Natural killer cell (primary cell): Measurements from ENCODE around the gene KMT2B. TPM values are rescaled to one million over a fixed set of nuclear protein-coding genes. Genes with fewer than 3 reads are reported as not detected.
"Not testable (repeated sequence)": the region's sequence is repeated elsewhere in the genome, so short reads cannot be mapped to it uniquely, and the experiment has no call there.

ENCODE experiments used
- ATAC-seq, 3 donors: fragments of 150-1000 bp in 2 of 3; fragments of 200-7000 bp in 1 of 3; cut with Tn5 transposase; 1 replicate in 1 of 3; 2 replicates in 2 of 3; pipeline ENCODE4 v1.10.0; 2021; ENCODE audit warnings: mild to moderate bottlenecking in 2 of 3, moderate library complexity in 2 of 3
- DNase-seq, 2 donors: peaks; one replicate each; pipeline versions ENCODE4 v3.0.0 to v3.0.0-alpha.2; 2013 to 2021; ENCODE audit warnings: mixed read lengths in 1 of 2
- H3K27ac ChIP-seq: one replicate; pipeline ENCODE4 v1.5.1; 2013; ENCODE audit warnings: mild to moderate bottlenecking, low read length
- H3K27me3 ChIP-seq: one replicate; pipeline ENCODE4 v1.6.1; 2013; ENCODE audit warnings: low read length; ENCODE audit not compliant: control insufficient read depth, insufficient read depth
- H3K36me3 ChIP-seq: one replicate; pipeline ENCODE4 v1.6.1; 2013; ENCODE audit warnings: low read length; ENCODE audit not compliant: control insufficient read depth, insufficient read depth
- H3K4me1 ChIP-seq: one replicate; pipeline ENCODE4 v1.6.1; 2013; ENCODE audit warnings: low read length; ENCODE audit not compliant: control insufficient read depth, insufficient read depth
- H3K4me3 ChIP-seq: one replicate; pipeline ENCODE4 v1.5.1; 2013; ENCODE audit warnings: low read length
- H3K9me3 ChIP-seq: one replicate; pipeline ENCODE4 v1.6.1; 2013; ENCODE audit warnings: low read length; ENCODE audit not compliant: control insufficient read depth, insufficient read depth
- H3K27ac Mint-ChIP-seq, 2 donors: one replicate each; pipeline ENCODE4 v1.8.0; 2022; ENCODE audit warnings: mild to moderate bottlenecking in 2 of 2, mixed read lengths in 2 of 2, moderate library complexity in 1 of 2
- H3K27me3 Mint-ChIP-seq, 2 donors: one replicate each; pipeline ENCODE4 v1.8.0; 2022; ENCODE audit warnings: low read depth in 2 of 2, mixed read lengths in 2 of 2
- H3K36me3 Mint-ChIP-seq: one replicate; pipeline ENCODE4 v1.8.0; 2022; ENCODE audit warnings: mixed read lengths
- H3K4me1 Mint-ChIP-seq, 2 donors: one replicate each; pipeline ENCODE4 v1.8.0; 2022; ENCODE audit warnings: mixed read lengths in 2 of 2
- H3K4me3 Mint-ChIP-seq: one replicate; pipeline ENCODE4 v1.8.0; 2022; ENCODE audit warnings: mild to moderate bottlenecking, moderate library complexity, mixed read lengths
- H3K9me3 Mint-ChIP-seq, 2 donors: one replicate each; pipeline ENCODE4 v1.8.0; 2022; ENCODE audit warnings: mixed read lengths in 2 of 2
- CTCF ChIP-seq: fragments of 200-600 bp; IDR thresholded peaks from one replicate; pipeline ENCODE4 v1.8.0; 2022; ENCODE audit warnings: antibody characterized with exemption
- WGBS: methylation state at CpG from one replicate; pipeline ENCODE4 v1.1.7; 2013; ENCODE audit warnings: missing lambda C conversion rate; ENCODE audit not compliant: insufficient coverage; 5-methylcytosine and 5-hydroxymethylcytosine counted together
- intact Hi-C: fragments of 100-400 bp; cut with micrococcal nuclease; formaldehyde crosslinking; loops from one replicate; pipeline ENCODE4 v1.14.2; 2022
- total RNA-seq, 4 donors: library from RNA; stranded (reverse); fragments of 120-200 nt in 1 of 4; gene quantifications; one replicate each; pipeline versions ENCODE4 v1.2.3 to v1.2.4, GENCODE V29; 2013 to 2022

The KMT2B gene
- total RNA-seq, 3 donors from 2014 or later (not counting 1 experiment from before 2014, with no cell fraction given) = 60.8 to 70.9 (median 70.7) TPM

- H3K4me3 Mint-ChIP-seq = no peak overlapping the region
- intact Hi-C loops = no loop called here
- no peak overlapping the region for H3K4me3 ChIP-seq
- peaks cover 6 to 43% of the 10 kb centered on the region in 2 donors for H3K4me1 Mint-ChIP-seq
- WGBS = 96% methylated on average over 15 of the region's 16 CpGs
- H3K9me3 ChIP-seq = no peaks in the 10 kb centered on the region
- no peaks in the 10 kb centered on the region for H3K27me3 Mint-ChIP-seq
- no peaks in the 10 kb centered on the region for H3K9me3 Mint-ChIP-seq
- no peak for TF ChIP-seq CTCF
- no peaks in the 10 kb centered on the region for H3K36me3 Mint-ChIP-seq
- no peak for DNase-seq
- H3K4me1 ChIP-seq = peaks cover 12% of the 10 kb centered on the region
- no peak overlapping the region for H3K27ac Mint-ChIP-seq
- peaks cover 64% of the 10 kb centered on the region for H3K36me3 ChIP-seq
- no peak for ATAC-seq
- no peaks in the 10 kb centered on the region for H3K27me3 ChIP-seq
- H3K27ac ChIP-seq = no peak overlapping the region
Measured at GRCh38 chr19:35722897-35723296, 5.1 kb downstream of the KMT2B start.

GRCh38 chr19:35723671-35724070 is 5.9 kb downstream of the KMT2B start:
- Mint-ChIP-seq H3K27ac (no peak overlapping the region), H3K9me3 (no peaks in the 10 kb centered on the region), H3K27me3 (no peaks in the 10 kb centered on the region), H3K36me3 (no peaks in the 10 kb centered on the region), H3K4me1 (peaks cover 6 to 40% of the 10 kb centered on the region in 2 donors), H3K4me3 (no peak overlapping the region)
- 99% methylated on average over 24 of the region's 24 CpGs for WGBS
- H3K4me1 ChIP-seq = peaks cover 9% of the 10 kb centered on the region
- intact Hi-C loops = no loop called here
- H3K36me3 ChIP-seq = peaks cover 72% of the 10 kb centered on the region
- H3K27ac ChIP-seq = no peak overlapping the region
- DNase-seq (no peak), ATAC-seq (no peak)
- no peak overlapping the region for H3K4me3 ChIP-seq
- no peak for TF ChIP-seq CTCF
- H3K27me3 ChIP-seq = no peaks in the 10 kb centered on the region
- H3K9me3 ChIP-seq = no peaks in the 10 kb centered on the region

- H3K27ac Mint-ChIP-seq, H3K9me3 ChIP-seq, H3K4me1 ChIP-seq, intact Hi-C loops, ATAC-seq, H3K27me3 ChIP-seq, H3K9me3 Mint-ChIP-seq, H3K27me3 Mint-ChIP-seq, H3K27ac ChIP-seq, H3K36me3 Mint-ChIP-seq, H3K4me3 Mint-ChIP-seq, H3K4me3 ChIP-seq, DNase-seq: not testable (repeated sequence)
- peaks cover 76% of the 10 kb centered on the region for H3K36me3 ChIP-seq
- H3K4me1 Mint-ChIP-seq = peaks cover 6 to 35% of the 10 kb centered on the region in 2 donors
- WGBS = 98% methylated on average over 7 of the region's 7 CpGs
Measured at GRCh38 chr19:35724132-35724531, 6.3 kb downstream of the KMT2B start.

GRCh38 chr19:35724560-35724959 is 6.8 kb downstream of the KMT2B start:
- no peak overlapping the region for H3K4me3 Mint-ChIP-seq
- Histone ChIP-seq H3K4me3 (no peak overlapping the region), H3K27ac (no peak overlapping the region), H3K27me3 (no peaks in the 10 kb centered on the region), H3K36me3 (peaks cover 80% of the 10 kb centered on the region), H3K4me1 (peaks cover under 1% of the 10 kb centered on the region), H3K9me3 (no peaks in the 10 kb centered on the region)
- DNase-seq = no peak
- intact Hi-C loops = no loop called here
- H3K27me3 Mint-ChIP-seq = no peaks in the 10 kb centered on the region
- no peak for TF ChIP-seq CTCF
- no peak for ATAC-seq
- H3K4me1 Mint-ChIP-seq = peaks cover 6 to 31% of the 10 kb centered on the region in 2 donors
- WGBS = 97% methylated on average over 10 of the region's 12 CpGs
- H3K9me3 Mint-ChIP-seq = no peaks in the 10 kb centered on the region
- no peak overlapping the region for H3K27ac Mint-ChIP-seq
- no peaks in the 10 kb centered on the region for H3K36me3 Mint-ChIP-seq
